ENCODE data around the gene SLC35G2.

GRCh38 chr3:136804813-136805212, 14.1 kb upstream of the SLC35G2 start:
- TF ChIP-seq EZH2 (IDR thresholded peaks at IDR 0.05) = no peak
- no peak for TF ChIP-seq POLR2AphosphoS5 (IDR thresholded peaks at IDR 0.05; ENCODE audit: borderline replicate concordance, low read depth, low read length)
- TF ChIP-seq FOXP2 (optimal IDR thresholded peaks at IDR 0.05; ENCODE audit: control extremely low read depth, extremely low read length, insufficient read depth) = no peak
